Measurements from ENCODE around the gene ARHGAP36.

ARHGAP36 gene

DNA sequence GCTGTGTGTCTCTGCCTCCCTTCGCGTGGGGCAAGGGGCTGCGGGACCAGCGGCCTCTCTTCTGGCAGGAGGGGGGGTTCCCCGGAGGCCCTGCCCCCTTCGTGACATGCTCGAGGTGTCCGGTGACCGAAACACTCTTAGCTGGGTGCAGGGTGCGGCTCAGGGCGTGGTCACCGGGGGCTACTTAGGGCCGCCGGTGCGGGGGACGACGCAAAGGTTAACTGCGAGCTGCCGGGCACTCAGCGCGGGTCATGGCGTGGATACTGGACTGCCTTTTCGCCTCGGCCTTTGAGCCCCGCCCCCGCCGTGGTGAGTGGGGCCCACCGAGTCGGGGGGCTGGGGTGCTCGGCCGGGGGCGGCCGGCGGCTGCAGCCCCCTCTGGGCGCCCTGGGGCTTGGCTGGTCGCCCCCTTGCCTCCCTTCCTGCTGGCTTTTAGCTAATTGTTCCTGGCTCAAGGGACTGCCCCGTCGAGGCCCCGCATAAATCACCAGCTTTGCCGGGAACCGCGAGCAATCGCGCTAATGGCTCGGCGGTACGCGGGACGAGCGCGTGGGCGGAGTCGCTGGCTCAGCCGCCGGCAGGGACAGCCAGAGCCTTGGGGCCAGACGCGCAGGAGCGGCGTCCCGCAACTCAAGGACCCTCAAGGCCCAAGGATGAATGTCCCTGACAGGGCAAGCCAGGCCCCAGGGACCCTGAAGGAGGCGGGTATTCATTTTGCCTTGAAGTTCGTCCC lies at the start of gene ARHGAP36:
ARHGAP36 (plus strand) TSS at position 211 of the 733 bp plus-strand sequence. CDS start 23,320 bp downstream, outside the sequence.
- no peaks in the 10 kb centered on the region for H3K36me3 ChIP-seq
- H3K27me3 ChIP-seq: peaks cover 60% of the 10 kb centered on the region
- H3K9me3 ChIP-seq: no peaks in the 10 kb centered on the region
- no peaks in the 10 kb centered on the region for H3K4me1 ChIP-seq (ENCODE audit: control insufficient read depth in 1 of 2, insufficient read depth in 1 of 2, low read depth in 1 of 2, low read length in 1 of 2)
- TF ChIP-seq, protein P1, sequence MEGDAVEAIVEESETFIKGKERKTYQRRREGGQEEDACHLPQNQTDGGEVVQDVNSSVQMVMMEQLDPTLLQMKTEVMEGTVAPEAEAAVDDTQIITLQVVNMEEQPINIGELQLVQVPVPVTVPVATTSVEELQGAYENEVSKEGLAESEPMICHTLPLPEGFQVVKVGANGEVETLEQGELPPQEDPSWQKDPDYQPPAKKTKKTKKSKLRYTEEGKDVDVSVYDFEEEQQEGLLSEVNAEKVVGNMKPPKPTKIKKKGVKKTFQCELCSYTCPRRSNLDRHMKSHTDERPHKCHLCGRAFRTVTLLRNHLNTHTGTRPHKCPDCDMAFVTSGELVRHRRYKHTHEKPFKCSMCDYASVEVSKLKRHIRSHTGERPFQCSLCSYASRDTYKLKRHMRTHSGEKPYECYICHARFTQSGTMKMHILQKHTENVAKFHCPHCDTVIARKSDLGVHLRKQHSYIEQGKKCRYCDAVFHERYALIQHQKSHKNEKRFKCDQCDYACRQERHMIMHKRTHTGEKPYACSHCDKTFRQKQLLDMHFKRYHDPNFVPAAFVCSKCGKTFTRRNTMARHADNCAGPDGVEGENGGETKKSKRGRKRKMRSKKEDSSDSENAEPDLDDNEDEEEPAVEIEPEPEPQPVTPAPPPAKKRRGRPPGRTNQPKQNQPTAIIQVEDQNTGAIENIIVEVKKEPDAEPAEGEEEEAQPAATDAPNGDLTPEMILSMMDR (IDR thresholded peaks at IDR 0.05): no peak
- no peak within 1 kb of the TSS for H3K27ac ChIP-seq
- H3K4me3 ChIP-seq (ENCODE audit: low read depth in 1 of 2, low read length in 1 of 2): no peak within 1 kb of the TSS

- Histone ChIP-seq H3K27ac (no peak overlapping the region), H3K27me3 (no peaks in the 10 kb centered on the region), H3K9me3 (no peaks in the 10 kb centered on the region), H3K4me3 (ENCODE audit: low read depth in 1 of 2, low read length in 1 of 2) (no peak overlapping the region), H3K4me1 (ENCODE audit: control insufficient read depth in 1 of 2, insufficient read depth in 1 of 2, low read depth in 1 of 2, low read length in 1 of 2) (no peaks in the 10 kb centered on the region), H3K36me3 (no peaks in the 10 kb centered on the region)
- TF ChIP-seq, protein P1 (IDR thresholded peaks at IDR 0.05): no peak
Measured at GRCh38 chrX:131010186-131010585, 48.0 kb upstream of the ARHGAP36 start.

DNA sequence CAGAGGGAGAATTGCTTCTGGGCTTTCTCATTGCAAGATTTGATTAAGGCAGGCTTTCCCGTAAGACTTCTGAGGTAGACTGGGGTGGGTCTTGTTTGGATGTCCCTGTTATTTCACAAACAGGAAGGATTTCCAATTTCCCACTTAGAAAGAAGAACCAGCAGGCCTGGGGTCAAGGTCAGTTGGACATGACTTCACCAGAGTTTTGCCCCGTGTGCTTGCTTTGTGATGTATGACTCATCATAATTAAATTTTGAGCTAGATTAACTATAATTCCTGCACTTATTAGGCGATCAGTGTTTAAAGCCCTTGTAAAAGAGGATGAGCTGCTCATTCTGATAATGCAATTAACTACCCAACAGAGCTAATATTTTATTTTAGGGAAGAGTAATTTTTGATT lies 32.8 kb upstream of the ARHGAP36 start:
- H3K4me1 ChIP-seq (ENCODE audit: control insufficient read depth in 1 of 2, insufficient read depth in 1 of 2, low read depth in 1 of 2, low read length in 1 of 2): no peaks in the 10 kb centered on the region
- H3K27me3 ChIP-seq: no peaks in the 10 kb centered on the region
- TF ChIP-seq, protein P1 (IDR thresholded peaks at IDR 0.05): no peak

GRCh38 chrX:131032354-131033230 lies 25.6 kb upstream of the ARHGAP36 start:
- TF ChIP-seq, protein P1 (IDR thresholded peaks at IDR 0.05): no peak
- Histone ChIP-seq H3K36me3 (no peaks in the 10 kb centered on the region), H3K27ac (no peak overlapping the region), H3K4me3 (ENCODE audit: low read depth in 1 of 2, low read length in 1 of 2) (no peak overlapping the region), H3K9me3 (no peaks in the 10 kb centered on the region), H3K27me3 (no peaks in the 10 kb centered on the region), H3K4me1 (ENCODE audit: control insufficient read depth in 1 of 2, insufficient read depth in 1 of 2, low read depth in 1 of 2, low read length in 1 of 2) (no peaks in the 10 kb centered on the region)

More for the DNA sequence above, 32.8 kb upstream of the ARHGAP36 start:
- Histone ChIP-seq H3K36me3 (no peaks in the 10 kb centered on the region), H3K9me3 (no peaks in the 10 kb centered on the region), H3K27ac (no peak overlapping the region), H3K4me3 (ENCODE audit: low read depth in 1 of 2, low read length in 1 of 2) (no peak overlapping the region)

GRCh38 chrX:131034063-131034462 lies 24.1 kb upstream of the ARHGAP36 start:
- Histone ChIP-seq H3K36me3 (no peaks in the 10 kb centered on the region), H3K9me3 (no peaks in the 10 kb centered on the region), H3K27me3 (no peaks in the 10 kb centered on the region), H3K27ac (no peak overlapping the region), H3K4me3 (ENCODE audit: low read depth in 1 of 2, low read length in 1 of 2) (no peak overlapping the region), H3K4me1 (ENCODE audit: control insufficient read depth in 1 of 2, insufficient read depth in 1 of 2, low read depth in 1 of 2, low read length in 1 of 2) (no peaks in the 10 kb centered on the region)
- TF ChIP-seq, protein P1 (IDR thresholded peaks at IDR 0.05): no peak
